Activated T-helper 1 cell treated with Interleukin-2 at 50 U/mL for 16 hours (primary cell): Measurements from ENCODE around the gene CDIP1.

Experiments used
- DNase-seq: peaks from one replicate; pipeline ENCODE4 v3.0.0-alpha.2; 2020; ENCODE audit warnings: low read depth

CDIP1 gene

DNA sequence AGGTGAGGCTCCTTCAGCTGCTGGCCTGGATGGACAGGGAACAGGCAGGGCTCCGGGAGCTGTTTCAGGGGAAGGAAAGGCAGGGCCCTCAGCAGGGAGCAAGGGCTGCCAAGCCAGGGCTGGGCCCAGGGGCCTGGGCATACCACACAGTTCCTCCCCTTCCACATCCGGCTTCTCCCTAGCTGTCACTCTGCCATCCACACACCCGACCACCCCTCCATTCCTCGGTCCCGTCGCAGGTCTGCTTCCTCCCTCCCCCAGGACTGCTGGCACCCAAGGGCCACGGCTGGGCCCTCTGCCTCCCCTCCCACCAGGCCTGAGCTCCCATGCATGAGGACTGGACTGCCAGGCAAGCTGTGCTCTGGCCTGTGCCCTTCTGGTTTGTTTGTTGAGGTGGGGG, 24.0 kb downstream of the CDIP1 start:
- no peak for DNase-seq

DNA sequence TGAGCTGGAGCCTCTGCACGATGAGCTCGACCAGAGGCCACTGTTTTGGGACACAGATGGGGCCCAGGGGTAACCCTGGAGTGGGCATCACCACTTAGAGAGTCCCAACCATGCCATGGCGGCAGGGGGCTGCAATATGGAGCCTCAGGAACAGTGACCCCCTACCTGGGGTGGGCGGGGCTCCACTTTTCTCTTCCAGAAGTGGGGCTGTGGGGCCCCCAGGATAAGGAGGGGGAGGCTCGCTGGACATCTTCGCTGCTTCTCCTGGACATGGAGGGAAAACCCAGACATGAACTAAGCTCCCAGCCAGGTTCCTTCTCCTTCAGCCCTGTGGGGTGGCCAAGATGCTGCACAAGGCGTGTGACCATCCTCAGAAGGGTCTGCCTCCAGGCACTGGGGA, 24.7 kb downstream of the CDIP1 start:
- no peak for DNase-seq

DNA sequence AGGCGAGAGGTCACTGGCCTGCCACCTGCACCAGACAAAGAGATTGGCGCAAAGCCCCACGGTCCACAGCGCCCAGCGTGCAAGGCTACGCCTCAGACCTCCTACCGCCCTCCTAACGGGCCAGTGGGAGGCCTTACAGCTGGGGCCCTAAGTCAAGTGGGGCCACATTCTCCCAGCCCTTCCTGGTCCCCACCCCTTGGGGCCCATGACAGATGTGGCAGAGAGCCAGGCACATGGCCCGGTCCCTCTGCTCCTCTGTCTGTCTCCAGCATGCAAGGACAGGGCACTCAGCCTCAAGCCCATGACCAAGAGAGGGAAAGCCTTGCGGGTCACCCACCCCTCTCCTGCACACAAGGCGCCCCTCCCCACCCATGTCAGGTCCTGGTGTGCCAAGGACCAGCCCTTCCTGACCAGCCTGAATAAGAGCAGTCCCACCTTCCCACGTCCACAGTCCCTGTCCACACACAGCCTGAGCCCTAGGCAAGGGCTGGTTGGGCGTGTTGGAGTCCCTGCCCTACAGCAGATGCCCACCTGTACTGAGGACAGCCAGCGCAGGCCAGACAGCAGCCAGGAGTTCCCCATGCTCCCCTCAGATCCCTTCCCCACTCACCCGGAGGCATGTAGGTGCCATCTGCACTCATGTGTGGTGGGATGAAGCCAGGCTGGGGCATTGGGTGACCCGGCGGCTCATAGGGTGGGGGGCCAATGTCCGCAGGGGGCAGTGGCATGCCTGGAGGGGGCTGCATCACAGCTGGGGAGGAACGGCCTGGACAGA, 25.3 kb downstream of the CDIP1 start:
- DNase-seq: no peak

DNA sequence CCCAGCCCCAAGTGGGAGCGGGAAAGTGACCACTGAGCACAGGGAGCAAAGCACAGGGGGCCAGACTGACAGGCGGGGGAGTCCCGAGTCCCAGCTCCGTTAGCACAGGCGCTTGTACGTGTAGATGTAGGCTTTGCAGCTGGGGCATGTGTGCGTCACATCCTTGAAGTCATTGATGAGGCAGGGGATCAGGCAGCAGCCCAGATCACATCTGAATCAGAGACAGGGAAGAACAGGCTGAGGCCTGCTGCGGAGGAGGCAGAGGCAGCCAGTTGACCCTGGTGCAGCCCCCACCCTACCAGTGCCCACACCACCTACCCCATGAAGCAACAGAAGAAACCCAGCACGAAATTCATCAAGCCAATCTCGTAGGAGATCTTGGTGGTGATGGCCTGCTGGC, 26.1 kb downstream of the CDIP1 start:
- no peak for DNase-seq

DNA sequence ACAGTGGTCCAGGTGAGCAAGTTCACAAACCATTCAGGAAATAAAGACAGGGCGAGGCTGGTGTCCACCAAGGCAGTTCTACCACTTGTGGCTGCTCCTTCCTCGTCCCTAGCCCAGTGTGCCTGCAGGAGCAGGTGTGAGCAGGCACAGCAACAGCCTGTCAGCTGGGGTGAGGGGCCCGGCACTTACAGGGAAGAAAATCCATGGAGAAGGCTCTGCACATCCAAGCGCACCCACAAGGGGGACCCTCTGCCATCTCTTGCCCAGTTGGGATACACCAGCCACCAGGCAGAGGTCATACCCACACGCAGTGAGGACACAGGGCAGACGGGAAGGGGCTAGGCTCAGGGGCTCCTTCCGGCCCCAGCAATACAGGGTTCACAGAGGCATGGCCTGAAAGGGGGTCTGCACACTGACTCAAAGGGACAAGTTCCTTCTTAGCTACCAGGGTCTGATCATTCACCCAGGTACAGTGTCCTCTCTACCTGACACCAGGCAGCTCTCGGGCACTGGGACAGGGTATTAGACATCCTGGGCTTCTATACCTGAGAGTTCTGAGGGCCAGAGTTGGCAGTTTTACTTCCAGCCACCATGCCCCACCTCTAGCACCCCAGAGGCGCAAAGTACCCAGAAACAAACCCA, 27.0 kb downstream of the CDIP1 start:
- DNase-seq: no peak

DNA sequence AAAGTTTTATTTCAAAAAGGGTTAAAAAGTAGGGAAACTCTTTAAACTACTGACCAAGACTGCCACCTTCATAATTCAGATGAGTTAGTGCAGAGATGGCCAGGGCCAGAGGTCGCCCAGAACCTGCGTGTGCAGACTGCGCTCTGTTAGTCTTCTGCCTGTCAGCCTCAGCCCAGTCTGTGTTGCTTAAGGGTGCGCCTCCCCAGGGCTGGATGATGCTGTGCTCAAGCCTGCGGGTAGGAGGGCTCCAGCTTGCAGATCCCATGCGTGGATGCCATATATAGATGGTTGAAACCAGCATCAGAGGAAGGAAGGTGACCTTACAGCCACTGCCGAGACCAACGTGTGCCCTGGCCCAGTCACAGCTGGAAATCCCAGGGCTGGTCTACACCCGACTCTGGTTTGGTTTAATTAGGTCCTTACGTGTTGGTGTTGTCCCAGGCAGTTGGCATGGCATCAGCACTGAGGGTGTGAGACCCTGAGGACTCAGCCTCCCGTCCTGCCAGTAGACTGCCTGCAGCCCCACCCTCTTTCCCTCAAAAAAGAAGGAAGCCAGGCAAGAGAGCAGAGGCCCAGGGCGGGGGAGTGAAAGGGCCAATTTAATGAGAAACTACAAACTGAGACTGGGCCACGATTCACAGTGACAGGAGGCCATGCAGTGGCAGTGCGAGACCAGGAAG, 27.7 kb downstream of the CDIP1 start:
- no peak for DNase-seq

DNA sequence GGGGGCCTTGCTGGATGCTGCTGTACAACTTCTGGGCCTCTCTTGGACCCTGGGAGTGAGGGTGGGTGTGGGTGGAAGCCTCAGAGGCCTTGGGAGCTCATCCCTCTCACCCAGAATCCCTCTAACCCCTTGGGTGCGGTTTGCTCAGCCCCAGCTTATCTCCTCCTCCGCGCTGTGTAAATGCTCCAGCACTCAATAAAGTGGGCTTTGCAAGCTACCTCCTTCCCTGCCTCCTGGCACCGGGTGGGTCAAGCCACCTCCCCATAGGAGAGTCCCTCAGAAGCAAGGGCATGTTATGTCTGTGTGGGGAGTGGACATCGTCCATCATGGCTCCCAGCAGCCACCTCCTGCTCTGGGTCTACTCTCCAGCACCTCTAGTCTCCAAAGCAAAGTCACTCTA, 28.4 kb downstream of the CDIP1 start:
- DNase-seq: no peak

DNA sequence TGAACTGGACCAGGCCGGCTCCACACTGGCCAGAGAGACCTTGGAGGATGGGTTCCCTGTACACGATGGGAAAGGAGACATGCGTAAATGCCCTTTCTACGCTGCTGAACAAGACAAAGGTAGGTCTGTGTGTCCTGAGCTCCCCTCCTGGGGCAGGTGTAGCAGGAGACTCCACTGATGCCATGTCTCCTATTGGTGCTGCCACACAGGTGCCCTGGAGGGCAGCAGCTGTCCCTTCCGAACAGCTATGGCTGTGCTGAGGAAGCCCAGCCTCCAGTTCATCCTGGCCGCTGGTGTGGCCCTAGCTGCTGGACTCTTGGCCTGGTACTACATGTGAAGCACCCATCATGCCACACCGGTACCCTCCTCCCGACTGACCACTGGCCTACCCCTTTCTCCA, 29.2 kb downstream of the CDIP1 start:
- no peak for DNase-seq

DNA sequence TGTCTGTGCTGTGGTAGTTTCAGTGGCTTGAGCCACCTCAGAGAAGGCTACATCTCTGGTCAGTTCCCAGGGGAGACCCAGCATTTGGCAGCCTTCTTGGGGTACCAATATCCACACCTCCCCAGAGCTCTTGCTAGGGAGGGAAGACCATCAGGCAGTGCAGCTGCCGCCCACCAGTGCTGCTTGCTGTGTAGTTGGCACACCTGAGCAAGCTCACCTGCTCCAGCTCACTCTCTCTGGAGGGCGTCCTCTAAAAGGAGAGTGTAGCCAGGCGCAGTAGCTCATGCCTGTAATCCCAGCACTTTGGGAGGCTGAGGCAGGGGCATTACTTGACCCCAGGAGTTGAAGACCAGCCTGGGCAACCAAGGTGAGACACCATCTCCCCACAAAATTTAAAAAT, 29.8 kb downstream of the CDIP1 start:
- no peak for DNase-seq

DNA sequence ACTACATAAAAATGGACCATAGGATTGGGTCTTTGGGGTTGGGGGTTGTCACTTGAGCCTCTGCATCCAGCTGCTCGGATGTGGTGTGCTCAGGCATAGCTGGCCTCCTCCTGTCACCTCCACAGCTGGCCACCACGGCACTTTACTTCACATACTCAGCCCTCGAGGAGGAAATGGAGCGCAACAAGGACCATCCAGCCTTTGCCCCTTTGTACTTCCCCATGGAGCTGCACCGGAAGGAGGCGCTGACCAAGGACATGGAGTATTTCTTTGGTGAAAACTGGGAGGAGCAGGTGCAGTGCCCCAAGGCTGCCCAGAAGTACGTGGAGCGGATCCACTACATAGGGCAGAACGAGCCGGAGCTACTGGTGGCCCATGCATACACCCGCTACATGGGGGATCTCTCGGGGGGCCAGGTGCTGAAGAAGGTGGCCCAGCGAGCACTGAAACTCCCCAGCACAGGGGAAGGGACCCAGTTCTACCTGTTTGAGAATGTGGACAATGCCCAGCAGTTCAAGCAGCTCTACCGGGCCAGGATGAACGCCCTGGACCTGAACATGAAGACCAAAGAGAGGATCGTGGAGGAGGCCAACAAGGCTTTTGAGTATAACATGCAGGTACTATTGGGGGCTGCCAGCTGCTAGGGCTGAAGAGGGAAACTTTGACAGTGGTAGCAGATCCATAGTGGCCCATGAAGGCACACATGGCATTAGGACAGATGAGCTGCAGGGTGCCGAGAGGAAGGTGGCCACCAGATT, 30.8 kb downstream of the CDIP1 start:
- no peak for DNase-seq

DNA sequence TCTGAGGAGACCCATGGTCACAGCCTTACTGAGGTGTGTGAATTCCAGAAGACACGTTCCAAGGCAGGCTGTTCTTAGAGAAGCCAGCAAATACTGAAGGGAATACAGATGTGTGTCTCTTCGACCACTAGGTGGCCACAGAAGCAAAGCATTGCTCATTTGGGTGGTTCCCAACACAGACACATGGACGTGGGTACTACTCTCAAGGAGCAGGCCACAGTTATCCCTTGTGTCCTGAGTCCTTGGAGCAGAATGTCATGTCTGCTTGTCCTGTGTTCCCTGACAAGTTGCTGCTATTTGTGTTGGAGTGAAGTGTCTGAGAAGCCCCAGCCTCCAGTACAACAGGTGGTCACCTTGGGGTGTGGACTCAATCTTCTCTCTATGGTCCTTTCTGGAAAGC, 32.1 kb downstream of the CDIP1 start:
- DNase-seq: peak; percentile 25

DNA sequence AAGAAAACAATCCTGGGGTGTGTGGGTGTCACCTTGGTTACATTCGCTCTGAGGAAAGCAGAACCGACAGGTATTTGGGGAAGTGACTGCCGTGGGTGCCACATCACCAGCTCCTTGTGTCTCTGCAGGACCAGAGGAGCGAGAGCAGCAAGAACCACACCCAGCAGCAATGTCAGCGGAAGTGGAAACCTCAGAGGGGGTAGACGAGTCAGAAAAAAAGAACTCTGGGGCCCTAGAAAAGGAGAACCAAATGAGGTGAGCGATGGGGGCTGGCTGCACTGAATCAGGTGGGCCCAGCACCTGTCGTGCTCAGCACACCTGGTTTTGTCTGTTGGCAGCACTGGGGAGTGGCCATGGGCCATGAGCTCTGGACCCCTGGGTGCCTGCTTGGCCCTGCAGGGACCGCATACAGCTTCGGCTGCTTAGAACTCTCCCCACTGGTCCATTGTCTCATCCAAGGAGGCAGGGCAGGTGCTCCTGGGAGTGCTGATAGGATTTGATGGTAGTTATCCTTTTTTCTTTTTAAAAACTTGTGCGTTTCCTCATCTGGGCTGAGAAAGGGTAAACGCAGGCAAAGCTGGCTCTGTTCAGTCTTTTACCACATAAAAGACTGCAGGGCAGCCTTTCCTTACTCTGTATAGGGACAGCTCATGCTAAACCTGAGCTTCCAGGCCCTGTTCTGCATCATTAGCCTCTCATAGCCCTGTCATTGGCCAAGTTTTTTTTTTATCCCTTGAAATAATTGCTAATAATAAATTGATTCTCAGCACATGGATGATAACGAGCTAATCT, 33.0 kb downstream of the CDIP1 start:
- peak; percentile 69 for DNase-seq

DNA sequence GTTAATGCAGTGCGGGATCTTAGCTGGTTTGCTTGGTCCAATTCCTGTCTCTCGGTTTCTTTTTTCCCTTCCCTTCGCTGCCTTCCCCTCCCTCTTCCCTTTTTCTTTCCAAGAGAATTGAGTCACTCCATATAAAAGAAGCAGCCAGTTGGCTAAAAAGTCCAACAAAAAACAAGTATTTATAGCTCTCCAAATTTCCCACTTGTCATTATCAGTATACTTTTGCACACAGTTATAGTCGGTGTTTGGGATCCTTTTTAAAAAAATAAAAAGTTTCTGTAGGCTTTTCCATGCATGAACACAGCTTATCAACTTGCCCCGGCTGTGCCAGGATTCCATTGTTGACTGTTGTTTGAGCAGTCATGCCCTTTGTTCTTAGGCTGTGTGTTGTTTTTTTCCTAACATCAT, 37.5 kb downstream of the CDIP1 start:
- DNase-seq: no peak

DNA sequence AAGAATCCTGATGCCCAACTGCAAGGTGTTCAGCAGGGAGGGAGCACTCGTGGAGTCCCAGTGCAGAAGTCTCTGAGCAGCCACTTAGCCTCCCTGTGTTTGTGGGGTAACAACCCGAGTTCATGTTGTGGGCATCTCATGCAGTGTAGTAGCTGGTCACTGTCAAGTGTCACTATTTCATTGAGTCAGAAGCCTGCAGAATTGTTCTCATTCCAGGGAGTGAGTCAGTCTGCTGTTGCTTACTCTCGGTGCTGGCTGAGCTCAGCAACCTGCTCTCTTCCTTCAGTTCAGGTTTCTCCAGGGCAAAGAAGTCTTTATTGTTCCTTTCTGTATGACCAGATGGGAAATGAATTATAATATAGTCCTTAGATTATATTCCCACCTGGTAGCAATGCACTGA, 38.3 kb downstream of the CDIP1 start:
- DNase-seq: no peak

DNA sequence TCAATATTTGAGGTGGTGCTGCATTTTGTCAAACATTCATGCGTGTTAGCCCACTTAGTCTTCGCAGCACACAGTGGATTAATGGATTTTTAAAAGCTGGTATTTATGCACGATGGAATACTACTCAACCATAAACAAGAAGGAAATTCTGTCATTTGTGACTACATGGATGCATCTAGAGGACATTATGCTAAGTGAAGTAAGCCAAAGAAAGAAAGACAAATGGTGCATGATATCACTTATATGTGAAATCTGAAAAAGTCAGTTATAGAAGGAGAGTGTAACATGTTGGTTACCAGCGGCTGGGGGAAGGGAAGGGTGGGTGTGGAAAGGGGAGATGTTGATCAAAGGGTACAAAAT, 39.4 kb downstream of the CDIP1 start:
- no peak for DNase-seq

DNA sequence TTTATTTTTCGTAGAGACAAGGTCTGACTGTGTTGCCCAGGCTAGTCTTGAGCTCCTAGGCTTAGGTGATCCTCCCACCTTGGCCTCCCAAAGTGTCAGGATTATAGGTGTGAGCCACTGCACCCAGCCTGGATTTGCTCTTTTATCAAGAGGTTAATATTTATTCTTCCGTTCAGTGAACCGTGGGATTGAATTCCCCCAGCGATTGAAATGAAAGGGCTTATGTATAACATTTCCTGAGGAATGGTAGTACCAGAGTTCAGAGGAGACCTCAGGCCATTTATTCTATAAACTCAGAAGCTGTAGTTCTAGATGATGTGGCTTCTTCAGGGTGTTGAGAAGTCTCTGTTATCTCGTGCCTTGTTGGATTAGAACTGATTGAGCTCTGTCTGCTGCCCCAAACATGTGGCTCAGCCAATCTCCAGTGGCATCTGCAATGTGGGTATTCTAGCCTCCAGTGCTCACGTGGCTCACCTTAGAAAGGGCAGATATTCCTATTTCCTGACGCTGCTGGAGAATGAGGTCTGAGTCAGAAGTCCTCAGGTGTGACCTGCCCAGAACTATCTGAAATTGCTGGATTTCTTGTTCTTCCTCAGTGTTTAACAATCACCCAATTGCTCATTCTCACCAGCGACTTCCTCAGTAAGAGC, 39.9 kb downstream of the CDIP1 start:
- DNase-seq: no peak

DNA sequence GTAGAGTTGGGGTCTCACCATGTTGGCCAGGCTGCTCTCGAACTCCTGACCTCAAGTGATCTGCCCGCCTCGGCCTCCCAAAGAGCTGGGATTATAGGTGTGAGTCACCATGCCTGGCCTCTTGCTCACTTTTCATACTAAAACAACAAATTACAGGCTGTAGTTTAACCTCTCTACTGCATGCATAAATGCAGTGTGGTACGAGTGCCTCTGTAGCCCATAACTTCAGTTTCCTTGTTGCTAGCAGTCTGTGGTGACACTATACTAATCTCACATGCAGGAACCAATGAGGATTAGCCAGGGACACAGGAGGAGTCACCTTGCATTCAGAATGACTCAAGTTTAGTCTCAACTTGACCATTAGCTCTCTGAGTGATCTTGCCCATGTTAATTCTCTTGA, 42.3 kb downstream of the CDIP1 start:
- DNase-seq: no peak

DNA sequence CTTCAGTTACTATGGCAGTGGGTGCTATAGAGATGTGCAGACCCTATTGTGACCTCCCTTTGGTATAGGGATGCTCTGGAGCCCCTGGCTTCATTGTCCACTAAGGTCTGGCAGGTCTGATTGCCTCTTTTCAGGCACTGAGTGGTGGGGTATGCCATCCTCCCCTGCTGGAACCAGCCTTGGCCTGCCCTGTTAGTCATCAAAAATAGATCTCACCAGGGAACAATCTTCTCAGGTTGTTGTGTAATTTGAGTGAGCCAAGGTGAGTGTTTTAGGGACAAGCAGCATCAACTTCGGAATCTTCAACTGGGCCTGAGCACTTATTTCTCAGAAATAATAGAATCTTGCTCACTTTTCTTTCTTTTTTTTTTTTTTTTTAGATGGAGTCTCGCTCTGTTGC, 42.8 kb downstream of the CDIP1 start:
- no peak for DNase-seq

DNA sequence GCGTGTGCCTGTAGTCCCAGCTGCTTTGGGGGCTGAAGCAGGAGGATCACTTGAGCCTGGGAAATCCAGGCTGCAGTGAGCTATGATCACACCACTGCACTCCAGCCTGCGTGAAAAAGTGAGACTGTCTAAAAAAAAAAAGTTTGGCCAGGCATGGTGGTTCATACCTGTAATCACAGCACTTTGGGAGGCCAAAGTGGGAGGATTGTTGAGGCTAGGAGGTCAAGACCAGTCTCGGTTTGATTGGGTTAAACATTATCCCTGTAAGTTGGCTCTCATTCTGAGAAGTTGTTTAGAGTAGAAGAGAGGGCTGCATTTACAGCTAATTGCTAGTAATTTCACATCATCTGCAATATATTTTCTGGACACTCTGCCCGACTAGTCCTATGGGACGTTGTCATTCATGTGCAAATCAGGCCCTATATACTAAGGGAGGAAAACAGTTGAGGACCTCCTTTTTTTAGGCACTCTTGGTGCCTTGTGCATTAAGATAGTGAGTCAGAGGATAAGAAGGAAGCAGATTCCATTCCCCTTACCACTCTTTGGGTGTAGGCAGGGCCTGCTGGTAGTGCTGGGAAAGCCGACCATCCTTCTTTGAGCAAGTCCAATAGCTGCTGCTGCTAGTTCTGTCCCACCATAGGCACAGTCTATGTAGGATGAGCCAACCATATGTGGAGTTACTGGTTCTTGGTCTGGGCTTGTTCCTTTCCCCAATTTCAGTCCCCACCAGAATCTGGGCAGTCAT, 43.7 kb downstream of the CDIP1 start:
- no peak for DNase-seq

DNA sequence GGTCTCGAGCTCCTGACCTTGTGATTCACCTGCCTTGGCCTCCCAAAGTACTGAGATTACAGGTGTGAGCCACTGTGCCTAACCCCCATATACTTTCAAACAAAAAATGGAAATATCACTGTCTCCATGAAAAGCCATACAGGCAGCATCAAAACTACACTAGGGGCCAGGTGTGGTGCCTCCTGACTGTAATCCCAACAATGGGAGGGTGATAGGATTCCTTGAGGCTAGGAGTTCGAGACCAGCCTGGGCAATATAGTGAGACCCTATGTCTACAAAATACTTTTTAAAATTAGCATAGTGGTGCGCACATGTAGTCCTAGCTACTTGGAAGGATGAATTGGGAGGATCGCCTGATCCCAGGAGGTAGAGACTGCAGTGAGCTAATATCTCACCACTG, 46.7 kb downstream of the CDIP1 start:
- DNase-seq: no peak

DNA sequence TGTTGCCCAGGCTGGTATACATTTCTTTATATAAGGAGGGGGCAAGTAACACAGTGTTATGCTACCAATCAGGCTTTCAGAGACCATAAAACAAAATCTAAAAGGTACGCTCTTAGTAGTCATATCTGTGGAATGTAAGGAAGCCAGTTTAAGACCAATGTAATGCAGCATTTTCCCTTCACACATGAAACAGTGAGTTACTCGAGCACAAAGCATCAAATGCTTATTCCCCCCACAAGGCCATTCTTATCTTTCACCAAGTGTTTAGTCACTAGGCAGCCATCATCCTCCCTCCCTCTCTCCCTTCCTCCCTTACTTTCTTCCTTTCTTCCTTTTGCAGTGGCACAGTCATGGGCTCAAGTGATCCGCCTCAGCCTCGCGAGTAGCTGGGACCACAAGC, 49.5 kb downstream of the CDIP1 start:
- no peak for DNase-seq
